SK-N-SH (cell line): ENCODE measurements around the gene ATP2B2.

Source experiments
- EP300 ChIP-seq, 2 experiments: IDR thresholded peaks; 2 replicates each; pipeline versions ENCODE4 v1.4.0 to v1.6.1; 2012; ENCODE audit warnings: borderline replicate concordance in 1 of 2, low read depth in 1 of 2, low read length in 1 of 2
- FOXJ3 ChIP-seq: sonication (generic); formaldehyde crosslinking; IDR thresholded peaks from 2 replicates; pipeline ENCODE4 v1.5.1; 2020; ENCODE audit warnings: mild to moderate bottlenecking, missing genetic modification reagents
- POLR2AphosphoS5 ChIP-seq: IDR thresholded peaks from 2 replicates; pipeline ENCODE4 v1.6.1; 2012; ENCODE audit warnings: low read depth, low read length
- TF ChIP-seq, protein P1 (sequence below): fragments of 200-600 bp; sonication (generic); IDR thresholded peaks from 2 replicates; pipeline ENCODE4 v1.6.1; 2017; ENCODE audit warnings: antibody characterized with exemption, mild to moderate bottlenecking, moderate library complexity
- TF ChIP-seq, protein P2 (sequence below): fragments of 150-350 bp; IDR thresholded peaks from 2 replicates; pipeline ENCODE4 v1.6.1; 2016; ENCODE audit warnings: mild to moderate bottlenecking, low read depth, low read length

DNA sequence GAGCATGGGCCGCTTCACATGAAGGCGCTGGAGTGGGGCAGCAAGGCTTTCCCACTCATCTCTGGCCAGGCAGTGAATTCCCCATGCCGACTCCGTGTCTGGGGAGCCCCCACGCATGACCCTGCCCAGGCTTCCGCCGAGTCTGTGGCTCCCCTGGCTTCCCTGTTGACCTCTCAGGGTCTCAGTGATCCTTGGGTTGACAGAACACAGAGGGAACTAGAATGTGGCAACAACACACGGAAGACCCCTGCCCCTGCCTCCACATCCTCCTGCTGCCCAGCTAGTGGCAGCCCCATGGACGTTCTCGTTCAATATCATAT is 61.3 kb downstream of the ATP2B2 start:
- TF ChIP-seq EP300 (IDR thresholded peaks at IDR 0.05; ENCODE audit: borderline replicate concordance in 1 of 2, low read depth in 1 of 2, low read length in 1 of 2) = no peak
- TF ChIP-seq, protein P1, sequence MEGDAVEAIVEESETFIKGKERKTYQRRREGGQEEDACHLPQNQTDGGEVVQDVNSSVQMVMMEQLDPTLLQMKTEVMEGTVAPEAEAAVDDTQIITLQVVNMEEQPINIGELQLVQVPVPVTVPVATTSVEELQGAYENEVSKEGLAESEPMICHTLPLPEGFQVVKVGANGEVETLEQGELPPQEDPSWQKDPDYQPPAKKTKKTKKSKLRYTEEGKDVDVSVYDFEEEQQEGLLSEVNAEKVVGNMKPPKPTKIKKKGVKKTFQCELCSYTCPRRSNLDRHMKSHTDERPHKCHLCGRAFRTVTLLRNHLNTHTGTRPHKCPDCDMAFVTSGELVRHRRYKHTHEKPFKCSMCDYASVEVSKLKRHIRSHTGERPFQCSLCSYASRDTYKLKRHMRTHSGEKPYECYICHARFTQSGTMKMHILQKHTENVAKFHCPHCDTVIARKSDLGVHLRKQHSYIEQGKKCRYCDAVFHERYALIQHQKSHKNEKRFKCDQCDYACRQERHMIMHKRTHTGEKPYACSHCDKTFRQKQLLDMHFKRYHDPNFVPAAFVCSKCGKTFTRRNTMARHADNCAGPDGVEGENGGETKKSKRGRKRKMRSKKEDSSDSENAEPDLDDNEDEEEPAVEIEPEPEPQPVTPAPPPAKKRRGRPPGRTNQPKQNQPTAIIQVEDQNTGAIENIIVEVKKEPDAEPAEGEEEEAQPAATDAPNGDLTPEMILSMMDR = no peak
- TF ChIP-seq FOXJ3 = no peak
- TF ChIP-seq, protein P2, sequence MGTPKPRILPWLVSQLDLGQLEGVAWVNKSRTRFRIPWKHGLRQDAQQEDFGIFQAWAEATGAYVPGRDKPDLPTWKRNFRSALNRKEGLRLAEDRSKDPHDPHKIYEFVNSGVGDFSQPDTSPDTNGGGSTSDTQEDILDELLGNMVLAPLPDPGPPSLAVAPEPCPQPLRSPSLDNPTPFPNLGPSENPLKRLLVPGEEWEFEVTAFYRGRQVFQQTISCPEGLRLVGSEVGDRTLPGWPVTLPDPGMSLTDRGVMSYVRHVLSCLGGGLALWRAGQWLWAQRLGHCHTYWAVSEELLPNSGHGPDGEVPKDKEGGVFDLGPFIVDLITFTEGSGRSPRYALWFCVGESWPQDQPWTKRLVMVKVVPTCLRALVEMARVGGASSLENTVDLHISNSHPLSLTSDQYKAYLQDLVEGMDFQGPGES = no peak
- TF ChIP-seq POLR2AphosphoS5 = no peak
